ENCODE results near the gene GULP1.

DNA sequence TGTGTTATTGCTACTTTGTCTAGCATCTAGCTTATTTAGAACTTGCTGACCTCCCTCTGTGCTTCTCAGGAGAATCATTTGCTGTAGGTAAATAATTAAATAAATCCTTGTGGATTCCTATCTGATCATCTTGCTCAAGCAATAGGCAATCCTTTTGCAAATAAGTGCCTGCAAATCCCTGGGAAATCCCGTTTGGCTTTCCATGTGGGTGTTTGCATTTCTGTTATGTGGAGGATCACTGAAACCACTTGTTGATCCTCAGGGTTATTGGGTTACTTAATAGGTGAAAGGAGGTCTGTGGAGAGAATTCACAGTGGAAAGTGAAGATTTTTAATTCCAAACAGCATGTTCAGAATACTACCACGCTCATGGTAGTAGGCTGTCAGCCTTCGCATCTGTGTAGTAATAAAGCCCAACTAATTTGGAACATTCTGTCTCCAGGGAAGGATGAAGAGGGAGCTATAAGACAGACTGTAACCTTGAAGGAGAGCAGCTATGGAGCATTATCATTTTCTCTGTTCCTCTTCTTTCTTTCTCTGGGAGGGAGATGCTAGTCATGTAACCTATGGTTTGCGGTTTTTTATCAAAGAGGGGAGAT is 72.5 kb downstream of the GULP1 start:
- no peak for TF ChIP-seq POLR2A (IDR thresholded peaks at IDR 0.05; ENCODE audit: low read depth)
- TF ChIP-seq, protein P1, sequence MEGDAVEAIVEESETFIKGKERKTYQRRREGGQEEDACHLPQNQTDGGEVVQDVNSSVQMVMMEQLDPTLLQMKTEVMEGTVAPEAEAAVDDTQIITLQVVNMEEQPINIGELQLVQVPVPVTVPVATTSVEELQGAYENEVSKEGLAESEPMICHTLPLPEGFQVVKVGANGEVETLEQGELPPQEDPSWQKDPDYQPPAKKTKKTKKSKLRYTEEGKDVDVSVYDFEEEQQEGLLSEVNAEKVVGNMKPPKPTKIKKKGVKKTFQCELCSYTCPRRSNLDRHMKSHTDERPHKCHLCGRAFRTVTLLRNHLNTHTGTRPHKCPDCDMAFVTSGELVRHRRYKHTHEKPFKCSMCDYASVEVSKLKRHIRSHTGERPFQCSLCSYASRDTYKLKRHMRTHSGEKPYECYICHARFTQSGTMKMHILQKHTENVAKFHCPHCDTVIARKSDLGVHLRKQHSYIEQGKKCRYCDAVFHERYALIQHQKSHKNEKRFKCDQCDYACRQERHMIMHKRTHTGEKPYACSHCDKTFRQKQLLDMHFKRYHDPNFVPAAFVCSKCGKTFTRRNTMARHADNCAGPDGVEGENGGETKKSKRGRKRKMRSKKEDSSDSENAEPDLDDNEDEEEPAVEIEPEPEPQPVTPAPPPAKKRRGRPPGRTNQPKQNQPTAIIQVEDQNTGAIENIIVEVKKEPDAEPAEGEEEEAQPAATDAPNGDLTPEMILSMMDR (IDR thresholded peaks at IDR 0.05) = no peak
